Cerebellar nuclear complex (tissue), 1 donor: ENCODE results near the gene SHC1.

Experiments used
- DNase-seq, 2 experiments: peaks; one replicate each; lab custom pipeline; 2025; lab: John Stamatoyannopoulos, UW

Gene SHC1

DNA sequence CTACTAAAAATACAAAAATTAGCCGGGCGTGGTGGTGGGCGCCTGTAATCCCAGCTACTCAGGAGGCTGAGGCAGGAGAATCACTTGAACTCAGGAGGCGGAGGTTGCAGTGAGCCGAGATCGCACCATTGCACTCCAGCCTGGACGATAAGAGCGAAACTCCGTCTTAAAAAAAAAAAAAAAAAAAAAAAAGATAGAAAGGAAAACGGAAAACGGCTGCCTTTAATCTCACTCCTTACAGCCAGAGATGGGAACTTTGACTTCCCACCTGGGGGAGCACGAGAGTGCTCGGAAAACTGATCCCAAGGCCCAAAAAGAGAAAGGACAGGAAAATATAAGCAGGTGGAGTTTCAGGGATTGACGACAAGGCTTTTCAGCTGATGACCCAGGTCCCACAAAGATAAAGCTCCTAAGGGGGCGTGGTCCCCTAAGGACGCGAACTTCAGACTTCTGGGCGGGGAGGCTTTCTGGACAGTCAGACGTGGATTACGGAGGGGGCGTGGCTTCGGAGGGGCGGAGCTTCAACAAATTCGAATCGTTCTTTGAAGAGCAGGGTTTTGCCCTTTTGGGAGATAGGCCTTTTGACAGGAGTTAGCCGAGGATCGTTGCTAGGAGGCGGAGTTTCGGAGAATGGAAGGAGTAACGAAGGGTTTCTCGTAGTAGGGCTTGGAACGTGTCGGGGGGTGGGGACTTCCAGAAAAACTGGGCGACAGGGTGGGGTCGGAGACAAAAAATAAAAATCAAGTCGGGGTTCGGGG lies 3.0 kb upstream of the SHC1 start:
- peak in 1 of 2 experiments; percentile 33 for DNase-seq

DNA sequence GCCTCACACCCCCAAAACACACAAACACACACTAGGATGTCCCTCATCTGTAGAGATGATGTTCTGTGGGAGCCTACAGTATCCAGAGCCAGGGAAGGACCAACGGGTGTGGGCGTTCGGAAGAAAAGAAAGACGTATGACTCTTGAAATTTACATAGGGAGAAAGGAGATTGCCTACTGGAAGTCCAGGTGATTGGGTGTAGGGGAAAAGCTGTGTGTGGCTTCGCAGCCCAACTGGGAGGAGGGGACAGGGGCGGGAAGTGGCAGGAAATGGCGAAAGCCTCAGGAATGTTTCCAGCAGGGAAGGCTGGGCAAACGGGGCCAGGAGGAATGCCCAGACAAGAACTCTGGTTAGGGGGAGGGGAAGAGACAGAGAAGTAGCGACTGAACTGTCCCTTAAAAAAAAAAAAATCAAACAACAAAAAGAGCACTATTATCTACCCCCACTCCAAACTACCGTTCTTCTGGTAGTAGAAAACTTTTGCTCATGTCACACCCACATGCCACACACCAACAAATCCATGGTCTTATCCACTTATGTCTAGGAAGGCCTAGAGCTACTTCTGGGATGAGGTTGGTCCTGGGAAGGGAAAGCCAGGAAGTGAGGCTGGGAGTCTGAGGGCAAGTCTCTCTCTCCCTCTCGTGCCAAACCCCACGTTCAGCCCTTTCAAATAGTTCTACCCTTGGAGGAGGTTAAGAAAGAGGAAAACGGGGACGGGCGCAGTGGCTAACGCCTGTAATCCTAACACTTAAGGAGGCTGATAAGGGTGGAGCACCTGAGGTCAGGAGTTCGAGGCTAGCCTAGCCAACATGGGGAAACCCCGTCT lies 2.2 kb upstream of the SHC1 start:
- DNase-seq: no peak

DNA sequence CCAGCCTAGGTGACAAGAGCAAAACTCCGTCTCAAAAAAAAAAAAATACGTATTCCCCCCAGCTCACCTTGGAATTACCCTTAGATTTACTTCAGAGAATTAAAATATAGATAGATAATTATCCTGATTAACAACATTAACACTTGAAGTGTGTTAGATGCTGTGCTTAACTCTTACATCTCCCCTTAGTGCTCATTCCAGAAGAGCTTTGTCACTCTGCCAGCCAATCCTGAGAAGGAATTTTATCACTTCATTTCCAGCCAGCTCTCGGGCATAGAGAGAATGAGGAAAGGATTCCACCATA lies 1.6 kb upstream of the SHC1 start:
- DNase-seq: no peak

DNA sequence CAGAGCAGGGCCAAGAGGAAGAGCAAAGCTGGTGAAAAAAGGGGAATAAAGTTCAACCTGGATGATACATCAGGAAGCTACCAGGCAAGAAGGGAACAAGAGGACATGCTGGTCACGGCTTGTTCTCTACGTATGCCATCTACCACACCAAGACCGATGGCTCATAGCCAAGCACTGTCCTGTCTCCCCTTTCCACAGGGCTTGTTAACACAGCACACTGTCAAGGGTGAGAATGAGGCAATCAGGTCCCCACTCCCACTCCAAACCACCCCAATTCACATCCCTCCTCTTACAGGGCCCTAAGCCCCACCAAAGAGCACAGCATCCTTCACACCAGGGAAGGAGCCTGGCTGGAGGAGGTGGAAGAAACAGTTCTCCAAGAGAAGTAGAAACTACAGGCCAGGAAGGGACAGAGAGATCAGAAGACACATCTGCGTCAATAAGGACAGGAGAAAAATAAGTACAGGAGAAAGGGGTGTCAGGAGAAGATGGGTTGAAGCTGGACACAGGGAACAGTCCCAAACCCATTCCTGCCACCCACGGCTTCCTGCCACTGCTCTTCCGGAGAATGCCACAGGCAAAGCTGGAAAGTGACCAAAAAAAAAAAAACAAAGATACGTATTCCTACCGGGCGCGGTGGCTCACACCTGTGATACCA lies 923 bp upstream of the SHC1 start:
- no peak for DNase-seq

GRCh38 chr1:154969860-154970452 lies 591 bp downstream of the SHC1 start:
- no peak for DNase-seq

DNA sequence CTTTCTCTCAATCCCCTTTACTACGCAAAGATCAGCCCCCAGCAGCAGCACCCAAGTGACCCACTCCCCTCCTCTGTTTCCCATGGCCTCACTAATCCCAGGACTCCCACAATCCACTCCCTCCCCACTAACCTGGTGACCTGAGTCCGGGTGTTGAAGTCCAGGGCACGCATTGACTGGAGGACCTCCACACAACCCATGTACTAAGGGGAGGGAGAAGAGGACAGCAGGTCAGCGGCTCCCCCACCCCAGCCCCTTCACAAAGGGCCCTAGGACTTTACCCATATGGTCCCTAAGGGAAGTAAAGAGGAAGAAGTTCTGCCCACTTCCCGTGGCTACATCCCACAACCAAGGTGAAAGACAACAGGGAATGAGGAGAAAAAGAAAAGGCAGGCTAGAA lies 1.3 kb downstream of the SHC1 start:
- DNase-seq: no peak

DNA sequence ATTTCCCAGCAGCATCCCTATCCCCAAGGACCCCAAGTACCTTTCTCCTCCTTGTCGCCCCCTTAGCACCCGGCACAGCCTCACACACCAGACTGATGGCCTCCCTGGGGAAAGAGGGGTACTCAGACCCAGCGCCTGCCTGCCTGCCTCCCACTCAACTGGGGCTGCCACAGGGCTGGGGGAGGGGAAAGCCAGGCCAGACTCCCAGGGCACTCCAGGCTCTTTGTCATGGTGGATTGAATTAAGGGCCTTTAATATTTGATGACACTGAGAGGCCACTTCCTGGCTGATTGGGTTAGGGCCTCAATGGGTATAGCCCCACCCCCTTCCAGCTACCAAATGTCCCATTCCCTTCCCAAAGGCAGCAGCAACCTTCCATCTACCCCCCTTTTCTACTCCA lies 1.8 kb downstream of the SHC1 start:
- no peak for DNase-seq

DNA sequence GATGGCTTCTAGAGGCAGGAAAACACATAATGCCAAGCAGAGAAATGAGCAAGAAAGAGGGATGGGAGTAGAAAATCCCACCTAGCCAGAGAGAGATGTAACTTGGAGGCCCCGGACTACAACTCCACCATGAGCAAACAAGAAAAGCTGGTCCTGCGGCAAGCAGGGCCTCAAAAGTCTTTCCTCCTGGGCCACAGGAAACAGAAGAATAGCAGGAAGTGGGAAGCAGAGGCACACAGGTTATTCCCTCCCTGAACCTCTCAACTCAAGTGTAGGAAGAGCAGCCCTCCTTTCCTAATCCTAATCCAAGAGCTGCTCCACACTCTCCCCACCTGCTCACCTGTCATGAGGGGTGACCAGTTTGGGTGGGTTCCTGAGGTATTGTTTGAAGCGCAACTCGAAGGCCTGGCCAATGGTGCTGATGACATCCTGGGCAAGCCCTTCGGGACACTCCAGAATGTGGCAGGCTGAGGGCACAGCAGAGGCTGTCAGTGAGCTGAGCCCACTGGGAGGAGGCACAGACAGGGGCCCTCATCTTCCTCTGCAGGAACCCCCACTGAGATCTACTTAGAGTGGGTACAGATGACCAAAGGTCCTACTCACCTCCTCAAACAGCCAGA lies 3.1 kb downstream of the SHC1 start:
- no peak for DNase-seq

- DNase-seq: no peak
These were observed 4.4 kb downstream of the SHC1 start for GRCh38 chr1:154966111-154966510.

- no peak for DNase-seq
These were observed 6.2 kb downstream of the SHC1 start for GRCh38 chr1:154964359-154964758.

- no peak for DNase-seq
These were observed 6.9 kb downstream of the SHC1 start for GRCh38 chr1:154963643-154964042.

DNA sequence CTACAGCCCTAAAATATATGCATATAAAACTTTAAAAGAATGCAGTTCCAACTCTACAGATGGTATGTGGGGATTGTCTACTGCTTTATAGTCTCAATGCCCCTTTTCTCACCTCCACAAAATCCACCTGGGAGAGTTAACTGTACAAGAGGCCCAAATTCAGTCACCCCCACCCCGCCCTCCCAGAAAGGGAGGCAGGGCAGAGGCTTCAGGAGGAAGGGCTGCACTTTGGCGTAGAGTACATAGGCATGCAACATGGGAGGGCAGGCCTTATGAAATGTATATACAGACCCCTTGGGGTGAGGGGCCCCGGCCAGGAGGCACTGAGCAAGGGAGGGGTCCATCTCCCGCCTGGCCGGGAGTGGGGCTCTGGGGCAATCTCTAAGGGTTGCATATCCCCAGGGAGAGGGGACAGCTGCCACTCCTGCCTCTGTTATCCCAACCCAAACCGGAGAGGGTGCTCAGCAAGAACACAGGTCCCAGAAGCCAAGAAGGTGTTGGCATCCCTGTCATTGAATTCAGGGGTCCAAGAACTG lies 7.7 kb downstream of the SHC1 start:
- DNase-seq: no peak

DNA sequence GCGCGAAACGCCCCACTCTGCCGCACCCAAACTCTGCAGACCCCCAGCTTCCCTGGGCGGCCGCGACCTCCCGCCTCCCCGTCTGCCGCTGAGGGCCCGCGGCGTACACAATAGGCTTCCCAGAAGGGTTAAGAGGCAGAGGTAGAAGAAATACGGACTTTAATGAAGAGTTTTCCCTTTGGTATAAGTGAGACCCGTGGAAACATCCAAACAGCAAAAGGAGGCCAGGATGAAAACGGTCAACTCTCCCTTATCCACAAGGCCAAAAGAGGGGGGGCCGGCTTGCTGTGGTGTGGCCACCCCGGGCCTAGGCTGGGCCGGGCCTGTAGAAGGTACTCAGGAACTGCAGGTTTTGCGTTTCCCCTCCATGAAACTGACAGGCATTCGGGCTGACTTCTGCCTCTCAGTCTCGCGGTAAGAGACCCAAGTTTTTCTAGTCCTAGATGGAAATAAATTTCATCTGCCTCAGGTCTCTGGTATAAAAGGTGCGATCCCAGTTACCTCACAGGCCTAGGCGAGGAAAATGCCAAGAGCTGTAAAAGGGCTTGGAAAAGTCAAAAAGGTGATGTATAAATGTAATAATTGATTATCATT lies 8.3 kb downstream of the SHC1 start:
- no peak for DNase-seq

DNA sequence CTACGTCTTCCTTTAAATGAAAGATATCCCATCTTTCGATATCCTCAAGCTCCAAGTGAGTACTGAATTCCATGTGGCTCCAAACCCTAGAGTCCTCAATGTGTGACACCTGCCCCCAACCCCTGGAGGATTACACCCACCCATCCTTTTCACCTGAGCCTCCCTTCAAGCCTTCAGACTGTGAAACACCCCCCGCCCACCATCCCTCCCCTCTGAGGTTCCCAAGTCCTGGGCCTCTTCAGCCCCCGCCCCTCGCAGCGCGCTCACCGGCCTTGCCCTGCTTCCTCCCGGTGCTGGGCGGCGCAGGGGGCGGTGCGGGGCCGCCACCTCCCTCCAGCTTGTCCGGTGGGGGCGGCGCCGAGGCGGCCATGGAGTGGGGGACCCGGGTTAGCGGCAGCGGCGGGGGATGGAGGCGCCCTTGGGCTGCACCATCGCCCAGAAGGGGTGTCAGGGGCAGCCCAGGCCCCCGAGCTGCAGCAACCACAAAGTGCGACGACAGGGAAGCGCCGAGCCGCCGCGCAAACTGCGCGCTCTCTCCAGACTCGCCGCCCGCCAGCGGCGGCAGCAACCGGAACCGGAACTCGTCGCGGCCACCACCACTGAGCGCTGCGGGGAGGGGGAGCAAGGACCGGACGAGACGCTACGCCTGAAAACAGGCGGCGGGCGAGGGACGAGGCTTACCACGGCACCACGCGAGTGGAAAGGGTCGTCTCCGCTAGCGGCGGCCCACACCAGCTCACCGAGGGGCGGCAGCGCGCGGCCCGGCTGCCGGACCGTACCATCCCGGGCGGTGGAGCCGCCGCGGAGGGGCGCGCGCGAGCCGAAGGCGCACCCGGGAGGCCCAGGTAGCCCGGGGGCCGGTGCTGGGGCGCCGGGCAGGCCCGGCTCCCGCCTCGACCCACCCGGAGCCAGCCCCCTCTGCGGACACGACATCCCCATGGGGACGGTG lies 9.1 kb downstream of the SHC1 start, which contains the start of gene PYGO2:
PYGO2 (minus strand) TSS at position 576 of the 949 bp plus-strand sequence; CDS start at position 370, 206 bp downstream.
- peak in 1 of 2 experiments; percentile 46 for DNase-seq

DNA sequence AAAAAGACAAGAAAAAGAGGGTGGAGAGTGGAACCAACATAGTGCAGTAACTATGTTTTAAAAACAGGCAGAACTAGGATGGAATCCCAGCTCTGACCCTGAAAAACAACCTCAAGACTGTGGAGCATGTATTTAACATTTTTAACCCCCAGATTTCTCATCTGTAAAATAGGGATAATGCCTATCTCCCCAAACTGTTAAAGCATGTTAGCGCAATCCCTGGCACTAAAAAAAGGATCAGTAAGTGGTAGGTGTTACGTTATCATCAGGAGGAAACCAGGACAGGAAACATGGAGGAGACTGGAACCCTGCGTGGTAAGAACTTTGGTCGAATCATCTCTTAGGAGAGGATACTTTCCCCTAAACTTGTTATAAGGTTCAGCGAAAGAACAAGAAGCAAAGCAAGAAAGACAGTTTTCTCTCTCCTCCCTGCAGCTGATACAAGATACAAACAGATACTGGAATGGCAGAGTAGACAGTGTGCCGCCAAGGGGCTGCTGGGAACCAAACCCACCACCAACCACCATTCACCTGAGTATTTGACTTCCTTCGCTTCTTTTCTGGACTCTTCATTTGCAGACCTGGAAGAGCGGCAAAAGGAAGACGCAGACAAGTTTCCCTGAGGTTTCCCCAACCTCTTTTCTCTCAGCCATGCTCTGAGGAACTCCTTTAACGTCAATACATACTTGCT lies 10.0 kb downstream of the SHC1 start:
- no peak for DNase-seq

DNA sequence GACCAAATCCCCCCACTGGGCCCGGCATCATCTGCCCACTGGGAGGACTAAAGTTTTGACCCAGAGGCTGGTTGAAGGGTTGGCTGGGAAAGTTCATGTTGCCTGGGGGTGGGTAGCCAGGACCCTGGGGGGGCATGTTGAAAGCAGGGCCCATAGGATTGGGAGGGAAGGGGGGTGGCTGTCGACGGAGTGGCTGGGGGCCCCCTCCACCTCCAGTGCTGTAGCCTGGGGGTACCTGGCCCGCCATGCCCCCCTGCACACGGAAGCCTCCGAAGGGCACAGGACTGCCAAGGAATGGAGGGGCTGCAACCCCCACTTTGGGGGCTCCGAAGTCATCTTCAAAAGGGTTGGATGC lies 11.1 kb downstream of the SHC1 start:
- no peak for DNase-seq

GRCh38 chr1:154958681-154959425 lies 11.7 kb downstream of the SHC1 start:
- no peak for DNase-seq

- DNase-seq: no peak
These were observed 12.5 kb downstream of the SHC1 start for GRCh38 chr1:154958036-154958435.

GRCh38 chr1:154957091-154957657 lies 13.4 kb downstream of the SHC1 start:
- DNase-seq: no peak
